DMS79 (cell line): ENCODE results near the gene NTM.

Experiments
- DNase-seq: peaks from one replicate; lab custom pipeline; 2025; lab: John Stamatoyannopoulos, UW

NTM gene

GRCh38 chr11:131744847-131745246 is 374.4 kb downstream of the NTM start:
- DNase-seq, result no peak

- DNase-seq, result no peak
These were observed 375.0 kb downstream of the NTM start for GRCh38 chr11:131745405-131745804.

- DNase-seq, result no peak
These were observed 375.8 kb downstream of the NTM start for GRCh38 chr11:131746201-131746600.

- DNase-seq, result no peak
These were observed 378.0 kb downstream of the NTM start for GRCh38 chr11:131748151-131749050.

- no peak for DNase-seq
These were observed 378.7 kb downstream of the NTM start for GRCh38 chr11:131749101-131749500.

GRCh38 chr11:131750152-131750551 is 379.7 kb downstream of the NTM start:
- DNase-seq, result no peak

GRCh38 chr11:131750692-131751091 is 380.3 kb downstream of the NTM start:
- DNase-seq, result no peak

- DNase-seq, result no peak
These were observed 384.3 kb downstream of the NTM start for GRCh38 chr11:131754671-131755070.

GRCh38 chr11:131756479-131757110 is 386.2 kb downstream of the NTM start:
- DNase-seq, result no peak

GRCh38 chr11:131758726-131759125 is 388.3 kb downstream of the NTM start:
- no peak for DNase-seq

GRCh38 chr11:131759140-131759539 is 388.7 kb downstream of the NTM start:
- no peak for DNase-seq

GRCh38 chr11:131760091-131761061 is 390.0 kb downstream of the NTM start:
- DNase-seq, result no peak

- no peak for DNase-seq
These were observed 392.1 kb downstream of the NTM start for GRCh38 chr11:131762346-131763110.

GRCh38 chr11:131763193-131763890 is 392.9 kb downstream of the NTM start:
- no peak for DNase-seq

- no peak for DNase-seq
These were observed 393.7 kb downstream of the NTM start for GRCh38 chr11:131764126-131764525.

- DNase-seq, result no peak
These were observed 394.2 kb downstream of the NTM start for GRCh38 chr11:131764649-131765048.

GRCh38 chr11:131766637-131767036 is 396.2 kb downstream of the NTM start:
- DNase-seq, result no peak

- no peak for DNase-seq
These were observed 397.0 kb downstream of the NTM start for GRCh38 chr11:131767421-131767820.

GRCh38 chr11:131770801-131771200 is 400.4 kb downstream of the NTM start:
- no peak for DNase-seq

GRCh38 chr11:131771471-131771870 is 401.1 kb downstream of the NTM start:
- DNase-seq, result no peak

- DNase-seq, result no peak
These were observed 403.2 kb downstream of the NTM start for GRCh38 chr11:131773626-131774025.
